Mesothelial cell of epicardium (in vitro differentiated cells): ENCODE measurements around the gene BACH1. TPM values are rescaled to one million over a fixed set of nuclear protein-coding genes. Genes with fewer than 3 reads are reported as not detected.
A peak's percentile ranks its signal among the peaks of the same experiment; 100 is the strongest.

ENCODE experiments used
- DNase-seq, 2 experiments: peaks; one replicate each; pipeline ENCODE4 v3.0.0; 2021; ENCODE audit warnings: low spot score in 2 of 2; ENCODE audit not compliant: unreplicated experiment in 2 of 2
- H3K27ac Mint-ChIP-seq: 2 replicates; pipeline ENCODE4 v1.8.0; 2021; ENCODE audit warnings: mixed read lengths
- H3K27me3 Mint-ChIP-seq: 2 replicates; pipeline ENCODE4 v1.8.0; 2021; ENCODE audit warnings: low read depth, mixed read lengths
- H3K36me3 Mint-ChIP-seq: 2 replicates; pipeline ENCODE4 v1.8.0; 2021; ENCODE audit warnings: mixed read lengths
- H3K4me1 Mint-ChIP-seq: 2 replicates; pipeline ENCODE4 v1.8.0; 2021; ENCODE audit warnings: mixed read lengths
- H3K4me3 Mint-ChIP-seq: 2 replicates; pipeline ENCODE4 v1.8.0; 2021; ENCODE audit warnings: mild to moderate bottlenecking, moderate library complexity, mixed read lengths
- H3K9me3 Mint-ChIP-seq: 2 replicates; pipeline ENCODE4 v1.8.0; 2021; ENCODE audit warnings: mixed read lengths
- CTCF ChIP-seq: fragments of 200-600 bp; sonication (generic); IDR thresholded peaks from one replicate; pipeline ENCODE4 v1.5.0; 2021; ENCODE audit warnings: antibody characterized with exemption; ENCODE audit not compliant: unreplicated experiment
- total RNA-seq: library from RNA; stranded (reverse); gene quantifications from 3 replicates; pipeline ENCODE4 v1.2.1, GENCODE V29; 2021

BACH1 gene
- total RNA-seq, 1 donor from 2014 or later, result 100 TPM

DNA sequence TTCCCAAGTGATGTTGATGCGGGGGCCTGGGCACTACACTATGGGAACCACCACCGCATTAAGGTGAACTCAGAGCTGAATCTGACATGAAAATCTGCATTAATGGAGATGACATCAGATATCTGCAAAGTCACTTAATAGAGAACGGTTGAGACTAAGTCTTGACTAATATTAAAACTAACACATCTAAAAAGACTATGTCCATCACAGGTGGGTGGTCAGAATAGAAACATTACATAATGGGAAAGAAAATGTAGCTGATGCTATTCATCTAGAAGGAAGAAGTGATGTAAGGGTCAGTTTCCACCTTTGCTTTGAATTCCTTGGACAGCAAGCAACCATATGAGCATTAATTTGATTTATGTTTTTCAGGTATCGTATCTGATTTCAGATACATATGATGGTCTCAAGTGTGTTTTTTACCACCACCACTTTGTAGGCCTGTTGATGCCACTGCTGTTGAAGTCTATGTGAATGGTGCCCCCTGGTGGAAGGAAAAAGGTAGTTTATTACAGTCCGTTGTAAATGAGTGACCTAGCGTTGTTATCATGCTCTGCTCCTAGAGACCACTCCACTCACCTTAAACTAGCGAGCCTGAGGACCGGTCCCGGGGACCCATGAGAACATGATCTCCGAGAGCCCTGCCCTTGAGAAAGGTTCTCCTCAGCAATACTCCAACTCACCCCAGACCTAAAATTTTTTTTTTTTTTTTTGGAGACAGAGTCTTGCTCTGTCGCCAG lies 73.5 kb downstream of the BACH1 start:
- H3K9me3 Mint-ChIP-seq, result peaks cover 13% of the 10 kb centered on the region
- no peaks in the 10 kb centered on the region for H3K4me1 Mint-ChIP-seq
- H3K27ac Mint-ChIP-seq, result no peak overlapping the region
- H3K4me3 Mint-ChIP-seq, result no peak overlapping the region
- TF ChIP-seq CTCF, result peak; percentile 72
- H3K27me3 Mint-ChIP-seq, result no peaks in the 10 kb centered on the region
- DNase-seq, result no peak
- H3K36me3 Mint-ChIP-seq, result peaks cover 66% of the 10 kb centered on the region

- Mint-ChIP-seq H3K4me3 (no peak overlapping the region), H3K4me1 (peaks cover 12% of the 10 kb centered on the region), H3K36me3 (peaks cover 58% of the 10 kb centered on the region), H3K27me3 (no peaks in the 10 kb centered on the region), H3K27ac (no peak overlapping the region), H3K9me3 (peaks cover 13% of the 10 kb centered on the region)
- DNase-seq, result no peak
- TF ChIP-seq CTCF, result no peak
Measured at GRCh38 chr21:29374481-29374880, 75.8 kb downstream of the BACH1 start.

GRCh38 chr21:29376556-29376955 lies 77.8 kb downstream of the BACH1 start:
- no peak for TF ChIP-seq CTCF
- no peak for DNase-seq
- Mint-ChIP-seq H3K4me1 (peaks cover 21% of the 10 kb centered on the region), H3K4me3 (no peak overlapping the region), H3K27ac (no peak overlapping the region), H3K36me3 (peaks cover 50% of the 10 kb centered on the region), H3K27me3 (no peaks in the 10 kb centered on the region), H3K9me3 (peaks cover 13% of the 10 kb centered on the region)

- no peaks in the 10 kb centered on the region for H3K27me3 Mint-ChIP-seq
- DNase-seq, result no peak
- peaks cover 28% of the 10 kb centered on the region for H3K4me1 Mint-ChIP-seq
- no peak overlapping the region for H3K4me3 Mint-ChIP-seq
- TF ChIP-seq CTCF, result no peak
- peaks cover 45% of the 10 kb centered on the region for H3K36me3 Mint-ChIP-seq
- H3K27ac Mint-ChIP-seq, result peak overlapping the region; percentile 5
- peaks cover 13% of the 10 kb centered on the region for H3K9me3 Mint-ChIP-seq
Measured at GRCh38 chr21:29377266-29377665, 78.5 kb downstream of the BACH1 start.

- Mint-ChIP-seq H3K4me3 (no peak overlapping the region), H3K27ac (peak overlapping the region; percentile 90), H3K9me3 (peaks cover 7% of the 10 kb centered on the region), H3K27me3 (no peaks in the 10 kb centered on the region), H3K36me3 (peaks cover 30% of the 10 kb centered on the region), H3K4me1 (peaks cover 36% of the 10 kb centered on the region)
- TF ChIP-seq CTCF, result no peak
- no peak for DNase-seq
Measured at GRCh38 chr21:29378832-29379231, 80.1 kb downstream of the BACH1 start.
